GDM1 (cell line): ENCODE results near the gene TBX10.
A peak's percentile ranks its signal among the peaks of the same experiment; 100 is the strongest.
"Not testable (repeated sequence)": the region's sequence is repeated elsewhere in the genome, so short reads cannot be mapped to it uniquely, and the experiment has no call there.

Experiments used
- DNase-seq: peaks from one replicate; lab custom pipeline; 2025; lab: John Stamatoyannopoulos, UW

TBX10 gene

DNA sequence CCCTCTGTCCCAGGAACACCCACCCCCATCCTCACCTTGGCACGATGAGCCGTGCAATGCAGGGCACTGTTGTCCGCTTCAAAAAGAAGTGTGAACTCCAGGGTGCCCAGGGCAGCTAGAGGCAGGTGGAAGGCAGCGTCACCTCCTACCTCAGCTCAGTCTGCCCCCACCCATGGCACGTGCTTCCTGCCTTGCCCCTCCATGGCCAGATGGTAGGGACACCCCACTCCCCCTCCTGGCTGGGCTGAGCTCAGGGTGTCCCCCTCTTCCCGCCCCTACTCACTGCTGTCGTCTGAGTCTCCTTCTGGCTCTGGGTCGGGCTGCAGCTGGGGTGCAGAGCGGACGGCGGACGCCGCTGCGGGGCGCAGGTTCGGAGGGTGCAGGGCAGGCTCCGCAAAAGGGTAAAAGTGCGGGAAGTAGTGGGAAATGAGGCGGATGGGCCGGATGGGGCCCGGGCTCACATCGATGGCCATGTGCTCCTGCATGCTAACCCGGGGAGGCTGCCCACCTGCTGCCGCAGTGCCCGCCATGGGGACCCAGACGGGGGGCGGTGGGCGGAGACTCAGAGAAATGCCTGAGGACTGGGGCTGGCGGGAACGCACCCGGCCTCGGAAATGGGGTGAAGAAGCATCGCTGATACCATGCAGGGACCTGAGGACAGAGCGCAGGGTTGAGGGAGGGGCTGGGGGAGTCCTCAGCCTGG is 23.7 kb downstream of the TBX10 start:
- DNase-seq, result no peak

DNA sequence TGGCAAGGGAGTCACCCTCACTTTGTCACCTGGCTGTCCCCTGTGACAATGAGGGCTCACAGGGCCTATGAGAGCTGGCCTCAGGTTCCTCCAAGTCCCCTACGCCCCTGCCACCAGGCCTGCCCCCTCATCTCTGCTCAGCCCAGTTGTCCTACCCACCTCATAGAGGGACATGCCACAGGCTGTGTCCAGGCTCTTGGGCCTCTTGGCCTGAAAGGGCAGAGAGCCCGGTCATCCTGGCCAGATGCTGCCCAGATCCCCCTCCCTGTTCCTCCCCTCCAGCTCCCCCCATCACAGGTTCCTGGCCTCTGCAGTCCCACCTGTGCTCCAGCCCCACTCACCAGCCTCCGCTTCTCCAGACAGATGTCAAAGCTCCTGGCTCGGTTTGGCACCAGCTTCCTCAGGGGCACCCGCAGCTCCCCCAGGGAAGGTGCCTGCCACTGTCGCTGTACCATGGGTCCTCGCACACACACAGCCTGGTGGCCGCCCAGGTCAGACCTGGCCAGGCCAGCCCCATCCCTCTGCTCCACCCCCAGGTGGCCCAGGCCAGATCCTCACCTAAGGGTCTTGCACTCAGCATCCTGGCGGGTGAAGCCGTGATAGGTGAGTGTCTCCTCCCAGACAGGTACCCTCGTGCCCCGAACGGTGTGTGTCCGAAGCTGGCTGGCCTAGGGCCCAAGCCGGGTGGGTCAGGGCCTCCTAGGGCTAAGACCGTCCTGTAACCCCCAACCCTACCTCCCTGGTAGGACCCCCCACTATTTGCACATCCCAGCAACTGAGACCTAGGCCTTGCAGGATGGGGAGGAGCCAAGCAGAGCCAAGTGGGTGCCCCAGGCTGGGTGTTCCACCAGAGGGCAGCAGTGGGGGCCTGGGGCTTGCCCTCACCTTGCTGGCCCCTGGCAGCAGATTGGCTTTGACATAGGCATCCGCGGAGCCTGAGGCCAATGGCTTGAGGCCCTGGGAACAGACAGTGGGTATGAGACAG is 24.5 kb downstream of the TBX10 start:
- DNase-seq, result peak; percentile 44

DNA sequence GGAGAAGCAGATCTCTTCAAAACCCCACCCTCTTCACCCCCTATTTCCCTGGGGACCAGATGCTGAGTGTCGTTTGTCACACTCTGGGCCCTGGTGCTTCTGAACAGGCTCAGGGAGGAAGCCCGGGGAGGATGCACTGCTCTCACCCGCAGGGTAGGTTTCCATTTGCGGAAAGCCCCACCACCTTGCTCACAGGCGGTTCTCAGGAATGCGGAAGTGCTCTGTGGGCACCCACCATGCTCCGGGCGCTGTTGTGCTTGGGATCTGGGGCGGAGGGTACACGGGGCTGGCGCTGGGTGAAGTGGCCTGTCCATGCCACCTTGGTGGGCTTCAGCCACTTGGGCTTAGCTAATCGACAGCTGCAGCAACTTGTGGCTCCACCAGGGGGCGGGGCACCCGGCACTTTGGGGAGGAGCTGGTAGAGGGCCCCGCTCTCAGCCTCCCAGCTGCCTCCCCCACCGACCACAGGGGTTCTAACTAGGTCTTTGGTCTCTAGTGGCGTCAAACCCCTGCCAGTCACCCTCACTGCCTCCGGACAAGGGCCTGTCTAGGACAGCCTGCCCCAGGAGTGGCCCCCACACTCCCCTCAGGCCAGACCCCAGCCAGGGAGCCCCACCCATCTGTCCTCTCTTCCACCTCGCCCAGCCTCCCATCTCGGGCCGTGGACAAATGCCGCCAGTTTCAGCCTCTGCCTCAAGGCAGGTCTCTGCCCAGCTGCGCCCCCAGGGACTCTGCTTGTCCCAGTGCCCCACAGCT is 25.4 kb downstream of the TBX10 start:
- DNase-seq, result peak; percentile 74

DNA sequence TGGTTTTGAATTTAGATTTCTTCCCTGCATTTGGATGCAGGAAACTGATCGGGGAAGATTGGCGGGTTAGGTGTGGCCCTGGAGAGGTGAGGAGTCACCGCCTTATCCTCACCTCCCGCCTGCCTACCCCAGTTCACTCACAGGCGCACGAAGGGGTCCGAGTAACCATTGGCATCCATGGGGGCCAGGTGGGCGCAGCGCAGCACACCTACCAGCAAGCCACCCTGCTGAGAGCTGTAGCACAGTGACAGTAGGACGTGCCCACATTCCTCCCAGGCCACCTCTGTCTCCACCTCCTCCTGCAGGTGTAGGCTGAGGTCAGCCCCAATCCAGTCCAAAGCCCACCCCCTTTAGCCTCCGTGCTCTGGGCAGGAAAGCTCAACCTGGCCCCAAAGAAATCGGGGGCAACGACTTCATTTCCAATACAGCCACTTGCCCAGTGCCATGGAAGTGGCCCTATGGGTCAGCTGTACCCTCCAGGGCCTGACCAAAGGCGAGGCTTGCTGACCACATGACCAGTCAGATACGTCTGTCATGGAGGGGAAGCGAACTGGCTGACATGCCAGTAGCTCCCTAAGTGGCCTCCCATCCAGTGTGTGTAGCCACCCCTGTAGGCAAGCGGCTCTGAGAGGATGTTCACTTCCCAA is 26.1 kb downstream of the TBX10 start:
- DNase-seq, result no peak

DNA sequence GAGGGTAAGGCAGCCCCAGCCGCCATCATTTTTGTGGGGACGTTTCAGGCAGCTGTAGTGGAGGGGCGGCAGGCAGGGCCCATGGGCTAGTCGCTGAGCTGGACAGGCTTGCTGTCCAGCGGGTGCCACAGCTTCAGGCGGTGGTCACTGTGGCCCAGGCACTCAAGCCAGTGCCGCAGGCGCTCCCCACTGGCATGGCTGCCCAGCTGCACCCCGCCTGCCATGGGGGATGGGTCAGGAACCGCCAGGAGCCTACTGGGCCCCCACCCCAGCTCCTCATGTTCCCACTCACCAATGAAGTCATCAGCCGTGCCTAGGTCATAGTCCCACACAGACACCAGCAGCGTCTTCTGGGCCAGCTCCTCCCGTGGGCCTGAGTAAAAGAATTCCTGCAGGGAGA is 26.8 kb downstream of the TBX10 start:
- DNase-seq, result no peak

DNA sequence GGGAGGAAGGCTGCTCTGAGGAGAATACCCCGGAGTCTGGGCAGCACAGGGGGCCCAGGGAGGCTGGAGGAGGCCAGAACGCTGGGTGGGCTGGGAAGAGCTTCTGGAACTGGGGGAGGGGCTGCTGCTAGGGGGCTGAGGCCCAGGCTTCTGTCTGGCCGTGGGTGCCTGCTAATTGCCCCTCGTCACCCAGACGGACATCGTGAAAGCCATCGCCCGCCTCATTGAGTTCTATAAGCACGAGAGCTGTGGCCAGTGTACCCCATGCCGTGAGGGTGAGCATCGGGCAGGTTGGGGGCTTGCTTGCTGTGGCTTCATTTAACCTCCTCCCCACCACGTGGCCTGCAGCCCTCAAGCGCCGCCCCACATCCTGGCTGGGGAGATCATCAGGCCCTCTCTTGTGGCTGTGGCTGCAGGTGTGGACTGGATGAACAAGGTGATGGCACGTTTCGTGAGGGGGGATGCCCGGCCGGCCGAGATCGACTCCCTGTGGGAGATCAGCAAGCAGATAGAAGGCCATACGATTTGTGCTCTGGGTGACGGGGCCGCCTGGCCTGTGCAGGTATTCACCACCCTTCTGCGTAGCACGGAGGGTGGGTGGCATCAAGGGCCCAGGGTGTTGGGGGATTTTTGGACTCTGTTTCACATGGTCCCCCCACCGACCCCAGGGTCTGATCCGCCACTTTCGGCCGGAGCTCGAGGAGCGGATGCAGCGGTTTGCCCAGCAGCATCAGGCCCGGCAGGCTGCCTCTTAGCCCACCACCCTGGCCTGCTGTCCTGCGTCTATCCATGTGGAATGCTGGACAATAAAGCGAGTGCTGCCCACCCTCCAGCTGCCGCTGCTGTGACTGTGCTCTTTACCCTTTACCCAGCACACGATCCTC is 27.6 kb downstream of the TBX10 start:
- no peak for DNase-seq

DNA sequence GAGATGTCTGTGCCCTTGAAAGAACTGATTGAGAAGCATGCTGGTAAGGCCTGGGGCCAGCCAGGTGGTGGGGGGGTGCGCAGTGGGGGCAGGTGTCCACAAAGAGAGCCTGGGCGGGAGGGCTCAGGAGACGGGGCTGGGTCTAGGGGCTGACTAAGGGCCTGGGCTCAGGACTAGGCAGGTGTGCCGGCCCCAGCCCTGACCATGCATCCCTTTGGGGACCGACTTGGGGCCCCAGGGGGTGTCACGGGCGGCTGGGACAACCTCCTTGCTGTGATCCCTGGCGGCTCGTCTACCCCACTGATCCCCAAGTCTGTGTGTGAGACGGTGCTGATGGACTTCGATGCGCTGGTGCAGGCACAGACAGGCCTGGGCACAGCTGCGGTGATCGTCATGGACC is 28.4 kb downstream of the TBX10 start:
- DNase-seq, result no peak

DNA sequence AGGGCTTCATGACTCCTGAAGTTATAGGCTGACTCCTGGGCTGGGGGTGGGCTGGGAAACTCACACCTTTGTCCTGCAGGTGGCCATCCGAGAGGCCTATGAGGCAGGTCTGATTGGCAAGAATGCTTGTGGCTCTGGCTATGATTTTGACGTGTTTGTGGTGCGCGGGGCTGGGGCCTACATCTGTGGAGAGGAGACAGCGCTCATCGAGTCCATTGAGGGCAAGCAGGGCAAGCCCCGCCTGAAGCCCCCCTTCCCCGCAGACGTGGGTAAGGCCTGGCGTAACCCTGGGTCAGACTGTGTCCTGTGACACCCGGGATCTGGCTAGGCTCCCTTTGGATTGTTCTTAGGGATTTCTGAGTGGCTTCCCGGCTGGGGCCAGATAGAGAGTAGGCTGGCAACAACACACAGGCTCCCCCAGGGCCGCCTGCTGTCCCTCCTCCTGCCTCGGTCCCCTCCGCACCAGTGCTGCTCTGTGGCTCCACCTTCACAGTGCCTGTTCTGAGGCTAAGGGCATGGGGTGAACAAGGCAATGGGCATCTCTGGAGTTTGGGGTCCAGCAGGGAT is 29.2 kb downstream of the TBX10 start:
- DNase-seq, result no peak

DNA sequence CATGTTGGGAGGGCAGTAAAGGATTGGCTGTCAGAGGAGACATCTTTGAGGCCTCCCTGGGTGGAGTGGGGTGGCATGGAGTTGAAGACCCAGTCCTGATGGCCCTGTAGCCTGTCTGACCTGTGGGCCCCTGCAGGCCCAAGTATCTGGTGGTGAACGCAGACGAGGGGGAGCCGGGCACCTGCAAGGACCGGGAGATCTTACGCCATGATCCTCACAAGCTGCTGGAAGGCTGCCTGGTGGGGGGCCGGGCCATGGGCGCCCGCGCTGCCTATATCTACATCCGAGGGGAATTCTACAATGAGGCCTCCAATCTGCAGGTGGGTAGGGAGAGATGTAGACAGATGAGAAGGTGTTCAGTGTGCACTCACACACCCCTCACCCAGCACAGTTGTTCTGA is 30.2 kb downstream of the TBX10 start:
- no peak for DNase-seq

DNA sequence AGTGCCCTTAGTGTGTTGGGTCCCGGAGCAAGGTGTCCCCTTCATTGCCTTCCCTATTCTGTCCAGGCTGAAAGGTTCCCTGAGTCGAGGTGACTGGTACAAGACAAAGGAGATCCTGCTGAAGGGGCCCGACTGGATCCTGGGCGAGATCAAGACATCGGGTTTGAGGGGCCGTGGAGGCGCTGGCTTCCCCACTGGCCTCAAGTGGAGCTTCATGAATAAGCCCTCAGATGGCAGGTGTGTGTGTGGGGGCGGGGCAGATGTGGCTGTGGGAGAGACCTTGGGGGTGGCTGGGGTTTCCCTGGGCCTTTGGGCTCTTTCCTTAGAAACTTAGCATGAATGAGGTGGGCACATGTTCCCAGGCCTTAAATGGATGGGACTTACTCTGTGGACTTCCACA is 31.1 kb downstream of the TBX10 start:
- no peak for DNase-seq

DNA sequence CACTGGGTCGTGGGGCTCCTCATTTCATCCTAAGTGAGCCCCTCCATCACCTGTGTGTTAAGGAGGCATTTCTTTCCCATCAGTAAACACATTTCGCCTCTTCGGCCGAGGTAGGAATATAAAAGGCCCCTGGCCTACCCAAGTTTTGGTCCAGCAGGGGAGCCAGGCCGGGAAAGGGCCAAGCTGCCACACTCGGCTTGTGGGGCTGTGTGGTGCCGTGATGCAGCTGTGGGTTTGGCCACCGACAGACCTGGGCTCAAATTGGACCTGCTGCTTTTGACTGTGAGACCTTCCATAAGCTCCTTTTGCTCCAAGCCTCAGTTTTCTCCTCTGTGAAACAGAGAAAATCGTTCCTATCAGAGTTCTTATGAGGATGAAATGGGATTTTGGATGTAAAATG is 32.1 kb downstream of the TBX10 start:
- no peak for DNase-seq

DNA sequence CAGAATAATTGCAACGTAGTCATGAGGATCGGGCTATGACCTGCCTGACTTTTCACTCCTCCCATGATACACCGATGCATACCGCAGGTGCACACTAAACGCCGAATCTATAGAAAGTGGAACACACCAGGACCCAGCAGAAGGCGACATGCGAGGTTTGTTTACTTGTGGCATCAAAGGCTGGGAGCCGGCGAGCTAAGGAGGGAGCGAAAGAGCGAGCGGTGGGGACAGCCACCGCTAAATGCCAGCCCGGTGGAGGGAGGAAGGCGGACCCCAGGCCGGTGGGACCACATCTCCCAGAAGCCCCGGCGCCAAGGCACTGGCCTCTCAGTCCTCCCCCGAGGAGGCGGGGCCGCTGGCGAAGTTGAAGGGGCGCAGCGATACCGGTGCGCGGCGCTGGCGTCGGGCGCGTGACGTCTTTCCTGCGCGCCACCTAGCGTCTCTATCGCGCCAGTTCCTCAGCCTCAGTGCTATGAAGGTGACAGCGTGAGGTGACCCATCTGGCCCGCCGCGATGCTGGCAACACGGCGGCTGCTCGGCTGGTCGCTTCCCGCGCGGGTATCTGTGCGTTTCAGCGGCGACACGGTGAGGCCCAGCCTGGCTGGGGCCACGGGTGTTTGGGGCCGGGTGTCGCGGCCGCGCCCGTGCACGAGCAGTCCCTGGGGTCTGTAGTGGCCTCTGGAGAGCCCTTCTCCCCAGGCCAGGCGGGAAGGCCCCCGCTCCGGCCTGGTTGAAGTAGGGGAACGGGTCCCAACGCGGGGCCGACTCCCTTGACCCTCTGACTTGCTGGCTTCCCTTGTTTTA is 32.9 kb downstream of the TBX10 start, which contains the start of gene NDUFV1:
TSS of gene NDUFV1 (plus strand) at position 445 of the 804 bp plus-strand sequence. CDS start at position 514, 69 bp downstream.
- peak; percentile 96 for DNase-seq

DNA sequence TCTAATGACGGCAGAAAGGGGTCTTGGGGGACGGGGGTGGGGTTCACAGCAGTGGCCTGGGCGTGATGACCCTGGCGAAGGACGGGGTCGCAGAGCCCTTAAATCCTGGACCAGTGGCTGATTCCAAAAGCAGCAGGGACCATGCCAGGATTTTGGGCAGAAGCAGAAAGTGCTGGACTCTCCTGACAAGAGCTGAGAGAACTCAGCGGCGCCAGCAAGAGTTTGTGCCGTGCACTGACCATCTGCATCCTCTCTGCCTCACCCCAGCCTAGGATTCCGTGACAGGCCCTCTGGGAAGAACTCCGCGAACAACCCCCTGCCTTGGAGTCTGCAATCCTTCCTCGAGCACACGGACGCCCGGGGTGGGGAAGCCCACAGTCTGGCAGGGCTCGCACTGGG is 33.5 kb downstream of the TBX10 start:
- no peak for DNase-seq

DNA sequence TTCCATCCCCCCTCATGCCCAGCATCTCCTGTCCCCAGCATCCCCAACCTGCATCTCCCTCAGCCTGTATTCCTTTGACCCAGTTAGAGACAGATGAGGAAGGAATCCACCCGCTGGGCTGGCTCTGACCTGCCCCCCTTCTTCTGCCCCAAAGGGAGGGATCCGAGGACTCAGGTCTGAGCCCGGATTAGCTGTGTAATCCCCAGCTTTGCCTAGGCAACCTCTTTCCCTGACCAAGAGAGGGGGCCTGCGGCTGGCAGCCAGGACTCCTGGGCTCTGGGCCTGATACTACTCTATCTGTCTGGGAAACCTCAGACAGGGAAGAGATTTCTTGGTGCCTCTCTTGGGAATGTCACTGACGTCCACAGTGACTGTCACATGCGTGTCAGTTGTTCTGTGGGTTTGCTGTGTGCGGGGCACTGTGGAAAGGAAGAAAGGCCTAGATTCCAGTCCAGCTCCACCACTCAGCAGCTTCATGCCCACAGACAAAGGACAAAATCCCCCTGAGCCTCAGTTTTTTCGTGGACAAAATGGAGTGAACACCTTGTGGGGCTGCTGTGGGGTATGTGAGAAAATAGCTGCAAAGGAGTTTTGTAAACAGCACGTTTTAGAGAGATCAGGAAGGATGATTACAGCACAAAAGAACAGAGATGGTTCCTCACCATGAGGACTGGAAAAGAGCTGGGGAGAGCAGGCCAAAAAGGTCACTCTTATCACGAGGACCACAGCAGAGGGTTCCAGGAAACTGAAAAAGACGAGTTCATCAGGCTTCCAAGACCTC is 34.1 kb downstream of the TBX10 start:
- no peak for DNase-seq

DNA sequence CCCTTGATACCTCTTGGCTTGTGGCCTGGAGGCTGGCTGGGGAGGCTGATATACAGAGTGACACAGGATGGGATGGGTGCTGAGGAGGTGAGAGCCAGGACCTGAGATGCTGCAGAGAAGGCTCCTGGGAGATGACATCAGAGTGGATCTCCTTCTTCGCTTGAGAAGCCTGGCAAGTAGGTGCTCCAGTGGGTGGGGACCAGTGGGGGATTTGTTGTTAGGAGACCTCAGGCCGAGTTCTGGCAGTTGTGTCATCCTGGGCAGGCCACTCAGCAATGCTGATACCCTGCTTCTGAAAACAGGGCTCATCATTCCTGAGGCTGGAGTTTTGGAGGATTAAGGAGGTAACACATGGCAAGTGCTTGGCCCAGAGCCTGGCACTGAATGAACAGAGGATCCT is 34.7 kb downstream of the TBX10 start:
- no peak for DNase-seq

DNA sequence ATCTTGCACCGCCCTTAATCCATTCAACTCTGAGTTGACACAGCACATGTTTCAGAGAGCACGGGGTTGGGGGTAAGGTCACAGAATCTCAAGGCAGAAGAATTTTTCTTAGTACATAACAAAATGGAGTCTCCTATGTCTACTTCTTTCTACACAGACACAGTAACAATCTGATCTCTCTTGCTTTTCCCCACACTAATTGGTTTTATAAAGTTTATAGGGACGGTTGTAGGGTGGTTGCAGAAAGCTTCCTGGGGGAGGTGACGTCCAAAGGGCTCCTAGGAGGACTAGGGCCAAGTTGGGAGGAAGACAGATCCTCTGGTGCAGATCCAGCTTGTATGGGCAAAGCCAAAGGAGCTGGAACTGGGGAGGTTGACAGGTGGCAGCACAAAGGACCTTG is 35.4 kb downstream of the TBX10 start:
- DNase-seq, result not testable (repeated sequence)

DNA sequence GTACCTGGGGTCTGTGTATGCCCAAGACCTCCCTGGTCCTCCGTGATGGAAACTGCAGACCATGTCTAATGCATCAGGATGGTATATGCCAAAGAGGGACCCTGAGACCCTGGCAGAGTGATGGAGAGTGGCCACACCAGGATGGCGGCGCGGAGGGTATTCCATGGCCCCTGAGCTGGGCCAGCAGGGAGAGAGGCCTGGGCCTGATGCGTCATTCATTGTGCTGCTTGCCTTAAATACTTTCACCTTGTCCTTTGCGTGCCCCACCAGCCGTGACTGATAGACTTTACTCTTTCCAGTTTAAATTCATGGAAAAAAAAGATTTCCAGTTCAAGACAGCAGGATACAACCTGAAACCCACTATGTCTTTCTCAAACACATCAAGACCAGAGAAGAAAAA is 38.5 kb downstream of the TBX10 start:
- no peak for DNase-seq

DNA sequence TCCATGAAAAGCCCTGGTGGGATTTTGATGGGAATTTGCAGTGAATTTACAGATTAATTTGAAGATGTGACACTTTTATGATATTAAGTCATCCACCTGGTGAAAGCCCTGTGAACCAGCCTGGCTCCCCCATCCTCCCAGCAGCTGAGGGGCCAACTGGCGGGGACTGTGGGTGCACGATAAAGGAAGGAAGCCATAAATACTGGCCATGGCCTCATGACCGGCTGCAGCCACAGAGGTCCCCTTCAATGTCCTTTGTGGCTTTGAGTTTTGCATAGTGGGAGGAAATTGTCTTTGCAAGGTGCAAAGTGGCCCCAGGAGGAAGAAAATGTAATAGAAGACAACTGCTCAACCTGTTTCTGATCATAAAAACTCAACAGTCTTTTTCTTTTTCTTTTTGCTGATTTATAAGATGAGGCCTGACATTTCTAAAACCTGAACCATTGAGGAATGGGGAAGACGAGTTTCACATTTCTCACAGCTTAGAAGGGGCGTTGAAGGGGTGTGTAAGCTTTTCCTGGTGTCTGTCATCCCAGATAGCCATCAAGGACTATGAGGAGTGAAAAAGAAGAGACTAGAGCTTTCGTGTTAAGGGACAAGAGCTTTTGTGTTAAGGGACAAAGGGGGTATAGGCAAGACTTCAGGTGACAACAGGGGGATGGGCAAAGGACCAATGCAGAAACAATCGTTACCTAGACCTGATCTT is 39.1 kb downstream of the TBX10 start:
- DNase-seq, result peak; percentile 74
